GM12891 (cell line): ENCODE measurements around the gene TMEM14C.
"Not testable (repeated sequence)": the region's sequence is repeated elsewhere in the genome, so short reads cannot be mapped to it uniquely, and the experiment has no call there.

Experiments used
- PAX5 ChIP-seq: IDR thresholded peaks from 2 replicates; pipeline ENCODE4 v1.6.1; 2011; ENCODE audit warnings: low read length, moderate library complexity, mild to moderate bottlenecking; ENCODE audit not compliant: insufficient read depth, severe bottlenecking
- POLR2A ChIP-seq: IDR thresholded peaks from 2 replicates; pipeline ENCODE4 v1.6.1; 2011; ENCODE audit warnings: low read depth, low read length, control low read depth
- POLR2AphosphoS5 ChIP-seq: IDR thresholded peaks from 2 replicates; pipeline ENCODE4 v1.6.1; 2011; ENCODE audit warnings: low read depth, low read length, control low read depth
- POU2F2 ChIP-seq: IDR thresholded peaks from 2 replicates; pipeline ENCODE4 v1.6.1; 2011; ENCODE audit warnings: low read depth, mild to moderate bottlenecking, control low read depth, low read length, moderate library complexity
- SPI1 ChIP-seq: IDR thresholded peaks from 2 replicates; pipeline ENCODE4 v1.6.1; 2011; ENCODE audit warnings: low read depth, low read length, control low read depth
- TAF1 ChIP-seq: IDR thresholded peaks from 2 replicates; pipeline ENCODE4 v1.6.1; 2011; ENCODE audit warnings: low read depth, low read length, control low read depth

DNA sequence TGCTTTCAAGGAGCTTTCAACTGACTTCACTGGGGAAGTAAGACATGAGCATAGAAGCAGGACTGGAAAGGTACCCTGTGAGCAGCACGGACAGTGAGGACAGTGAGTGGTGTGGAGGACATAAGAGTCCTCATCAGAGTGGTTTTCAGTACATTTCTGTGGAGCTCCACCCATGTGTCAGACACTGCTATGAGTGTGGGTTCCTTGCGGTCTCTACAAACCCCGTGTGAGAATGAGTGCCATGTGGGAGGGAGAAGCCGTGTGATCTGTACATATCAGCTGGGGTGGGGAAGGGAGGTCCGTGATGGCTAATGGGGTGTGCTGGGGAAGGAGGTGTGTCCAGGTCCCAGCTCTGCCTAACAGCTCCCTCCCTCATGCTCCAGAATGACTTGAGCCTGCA, 28.9 kb downstream of the TMEM14C start:
- TF ChIP-seq POLR2A, POLR2AphosphoS5, TAF1, POU2F2, PAX5, SPI1: not testable (repeated sequence)
